ENCODE data around the gene TMPO.
A peak's percentile ranks its signal among the peaks of the same experiment; 100 is the strongest.
"Not testable (repeated sequence)": the region's sequence is repeated elsewhere in the genome, so short reads cannot be mapped to it uniquely, and the experiment has no call there.

Gene TMPO

DNA sequence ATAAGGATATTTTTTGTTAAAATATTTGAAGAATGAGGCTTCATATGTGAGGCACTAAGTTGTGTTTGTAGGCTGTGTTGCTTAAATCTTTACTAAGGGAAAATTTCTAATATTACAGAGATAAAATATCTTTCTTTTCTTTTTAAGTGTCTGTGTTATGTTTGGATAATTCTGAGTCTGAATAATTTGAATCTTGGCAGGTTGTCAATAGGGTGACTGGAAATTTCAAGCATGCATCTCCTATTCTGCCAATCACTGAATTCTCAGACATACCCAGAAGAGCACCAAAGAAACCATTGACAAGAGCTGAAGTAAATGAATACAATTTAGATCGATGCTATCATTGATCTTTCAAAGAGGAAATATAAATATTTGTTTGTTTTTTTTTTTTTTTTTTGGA, 29.4 kb downstream of the TMPO start:
- TF ChIP-seq, protein P1, sequence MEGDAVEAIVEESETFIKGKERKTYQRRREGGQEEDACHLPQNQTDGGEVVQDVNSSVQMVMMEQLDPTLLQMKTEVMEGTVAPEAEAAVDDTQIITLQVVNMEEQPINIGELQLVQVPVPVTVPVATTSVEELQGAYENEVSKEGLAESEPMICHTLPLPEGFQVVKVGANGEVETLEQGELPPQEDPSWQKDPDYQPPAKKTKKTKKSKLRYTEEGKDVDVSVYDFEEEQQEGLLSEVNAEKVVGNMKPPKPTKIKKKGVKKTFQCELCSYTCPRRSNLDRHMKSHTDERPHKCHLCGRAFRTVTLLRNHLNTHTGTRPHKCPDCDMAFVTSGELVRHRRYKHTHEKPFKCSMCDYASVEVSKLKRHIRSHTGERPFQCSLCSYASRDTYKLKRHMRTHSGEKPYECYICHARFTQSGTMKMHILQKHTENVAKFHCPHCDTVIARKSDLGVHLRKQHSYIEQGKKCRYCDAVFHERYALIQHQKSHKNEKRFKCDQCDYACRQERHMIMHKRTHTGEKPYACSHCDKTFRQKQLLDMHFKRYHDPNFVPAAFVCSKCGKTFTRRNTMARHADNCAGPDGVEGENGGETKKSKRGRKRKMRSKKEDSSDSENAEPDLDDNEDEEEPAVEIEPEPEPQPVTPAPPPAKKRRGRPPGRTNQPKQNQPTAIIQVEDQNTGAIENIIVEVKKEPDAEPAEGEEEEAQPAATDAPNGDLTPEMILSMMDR (conservative IDR thresholded peaks at IDR 0.05): no peak
- no peak overlapping the region for H3K27ac ChIP-seq

DNA sequence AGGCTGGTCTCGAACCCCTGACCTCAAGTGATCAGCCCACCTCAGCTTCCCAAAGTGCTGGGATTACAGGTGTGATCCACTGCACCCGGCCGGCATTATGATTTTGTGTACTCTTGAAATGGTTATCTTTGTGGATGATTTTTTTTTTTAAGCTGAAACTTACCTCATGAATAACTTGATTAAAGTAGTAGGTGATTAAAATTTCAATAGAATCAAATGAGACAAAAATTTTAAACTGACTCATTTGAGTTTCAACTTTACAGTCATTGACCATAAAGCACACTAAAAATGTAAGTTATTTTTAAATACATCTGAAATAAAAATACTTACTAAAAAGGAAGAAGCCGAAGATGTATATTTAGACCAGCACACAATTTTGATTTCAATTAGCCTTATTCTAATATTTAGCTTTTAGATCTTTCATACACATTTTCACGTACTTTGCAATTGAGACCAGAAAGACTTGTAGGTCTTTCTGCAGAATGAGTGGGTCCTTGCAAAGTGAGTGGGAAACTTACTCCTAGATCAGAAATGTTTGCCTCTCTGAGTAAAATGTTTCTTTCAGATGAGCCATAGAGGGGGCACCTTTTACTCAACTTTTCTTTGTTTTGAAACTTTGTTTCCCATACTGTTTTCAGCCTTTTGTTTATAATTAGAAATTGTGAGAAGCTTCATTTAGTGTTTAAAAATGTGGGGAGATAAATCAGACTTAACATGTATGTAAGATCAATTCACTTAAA, 34.2 kb downstream of the TMPO start:
- no peak overlapping the region for H3K27ac ChIP-seq
- TF ChIP-seq, protein P1 (conservative IDR thresholded peaks at IDR 0.05): no peak

DNA sequence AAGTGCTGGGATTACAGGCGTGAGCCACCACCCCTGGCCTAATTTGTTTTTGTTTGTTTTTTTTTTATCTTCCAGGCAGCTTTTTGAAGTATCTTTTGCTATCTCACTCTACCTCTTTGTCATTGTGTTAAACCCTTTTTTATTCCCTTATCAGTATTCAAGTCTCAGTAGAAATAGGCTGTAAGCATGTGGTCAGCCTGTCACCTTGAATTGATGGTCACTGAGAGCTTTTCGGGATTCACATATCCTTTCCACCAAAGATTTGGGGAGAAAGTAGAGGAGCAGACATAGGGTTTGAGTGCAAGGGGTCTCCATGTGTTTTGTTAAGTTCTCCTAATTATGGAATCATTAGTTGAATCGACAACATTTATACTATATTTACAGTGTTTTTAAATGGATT, 36.4 kb downstream of the TMPO start:
- TF ChIP-seq, protein P1 (conservative IDR thresholded peaks at IDR 0.05): no peak
- no peak overlapping the region for H3K27ac ChIP-seq

DNA sequence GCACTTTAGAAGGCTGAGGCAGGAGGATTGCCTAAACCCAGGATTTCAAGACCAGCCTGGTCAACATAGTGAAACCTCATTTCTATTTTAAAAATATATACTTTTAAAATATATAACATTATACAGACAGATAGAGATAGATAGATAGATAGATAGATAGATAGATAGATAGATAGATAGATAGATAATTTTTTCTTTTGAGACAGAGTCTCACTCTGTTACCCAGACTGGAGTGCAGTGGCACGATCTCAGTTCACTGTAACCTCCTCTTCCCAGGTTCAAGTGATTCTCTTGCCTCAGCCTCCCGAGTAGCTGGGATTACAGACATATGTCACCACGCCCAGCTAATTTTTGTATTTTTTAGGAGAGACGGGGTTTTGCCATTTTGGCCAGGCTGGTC, 42.7 kb downstream of the TMPO start:
- H3K27ac ChIP-seq: not testable (repeated sequence)

DNA sequence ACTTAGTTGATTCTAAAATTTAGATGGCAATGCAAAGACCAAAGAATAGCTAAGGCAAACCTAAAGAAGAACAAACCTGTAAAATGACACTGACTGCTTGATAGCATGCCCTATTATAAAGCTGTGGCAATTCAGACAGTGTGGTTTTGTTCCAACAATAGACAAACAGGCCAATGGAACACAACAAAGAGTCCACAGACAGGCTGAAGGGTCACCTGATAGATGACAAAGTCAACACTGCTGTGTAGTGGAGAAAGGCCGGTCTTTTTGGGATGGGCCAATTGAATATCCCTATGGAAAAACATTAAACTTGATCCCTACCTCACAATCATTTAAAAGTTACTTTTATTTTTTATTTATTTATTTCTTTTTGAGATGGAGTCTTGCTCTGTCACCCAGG, 44.3 kb downstream of the TMPO start:
- TF ChIP-seq, protein P1 (conservative IDR thresholded peaks at IDR 0.05): no peak
- no peak overlapping the region for H3K27ac ChIP-seq

DNA sequence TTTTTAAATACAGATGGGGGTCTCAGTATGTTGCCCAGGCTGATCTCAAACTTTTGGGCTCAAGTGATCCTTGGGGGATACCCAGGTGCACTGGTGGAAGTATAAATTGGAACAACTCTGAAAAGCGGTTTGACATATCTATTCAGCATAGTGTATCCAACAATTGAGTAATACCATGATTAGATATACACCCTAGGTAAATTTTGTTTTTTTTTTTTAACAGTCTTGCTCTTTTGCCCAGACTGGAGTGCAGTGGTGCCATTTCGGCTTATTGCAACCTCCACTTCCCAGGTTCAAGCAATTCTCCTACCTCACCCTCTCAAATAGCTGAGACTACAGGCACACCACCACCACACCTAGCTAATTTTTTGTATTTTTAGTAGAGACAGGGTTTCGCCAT, 46.5 kb downstream of the TMPO start:
- TF ChIP-seq, protein P1 (conservative IDR thresholded peaks at IDR 0.05): no peak
- H3K27ac ChIP-seq: no peak overlapping the region

DNA sequence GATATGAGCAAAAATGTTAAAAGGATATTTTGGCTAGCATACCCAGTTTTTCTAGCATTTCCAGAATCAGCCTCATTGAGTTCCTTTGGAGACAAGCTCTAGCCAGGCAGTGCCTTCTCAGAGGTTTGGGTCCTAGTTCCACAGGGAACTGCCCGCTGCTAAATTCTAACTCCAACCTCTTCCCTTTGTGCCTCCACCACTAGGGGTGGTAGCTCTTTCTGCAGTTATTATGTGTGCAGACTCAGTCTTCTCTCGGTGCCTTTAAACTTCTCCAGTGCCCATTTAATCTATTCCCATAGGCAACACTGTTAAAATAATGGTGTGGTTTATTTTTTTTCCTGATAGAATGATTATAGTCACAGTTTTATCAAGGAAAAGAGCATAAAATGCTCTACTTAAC, 56.6 kb downstream of the TMPO start:
- no peak overlapping the region for H3K27ac ChIP-seq
- TF ChIP-seq, protein P1 (conservative IDR thresholded peaks at IDR 0.05): peak; percentile 54

DNA sequence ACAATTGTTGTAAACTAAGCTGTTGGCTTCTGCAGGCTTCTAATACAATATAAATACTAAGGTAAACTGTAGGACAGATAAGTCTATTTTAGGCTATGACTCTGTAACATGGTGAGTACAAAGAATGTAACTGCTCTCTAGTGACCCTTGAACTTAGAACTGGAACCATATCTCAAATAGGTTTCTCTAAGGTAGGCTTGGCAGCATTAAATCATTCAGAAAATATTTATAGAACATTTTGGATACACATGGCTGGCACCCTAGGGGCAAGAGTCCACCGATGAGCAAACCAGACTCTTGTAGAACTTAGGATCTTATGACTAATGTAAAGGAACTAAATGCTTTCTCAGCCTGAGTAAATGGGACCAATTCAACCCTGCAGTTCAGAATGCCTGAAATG, 58.7 kb downstream of the TMPO start:
- H3K27ac ChIP-seq: no peak overlapping the region
- TF ChIP-seq, protein P1 (conservative IDR thresholded peaks at IDR 0.05): no peak

Data from VCaP (cell line).